ENCODE measurements around the gene TAF4.
"Not testable (repeated sequence)": the region's sequence is repeated elsewhere in the genome, so short reads cannot be mapped to it uniquely, and the experiment has no call there.

Gene TAF4

DNA sequence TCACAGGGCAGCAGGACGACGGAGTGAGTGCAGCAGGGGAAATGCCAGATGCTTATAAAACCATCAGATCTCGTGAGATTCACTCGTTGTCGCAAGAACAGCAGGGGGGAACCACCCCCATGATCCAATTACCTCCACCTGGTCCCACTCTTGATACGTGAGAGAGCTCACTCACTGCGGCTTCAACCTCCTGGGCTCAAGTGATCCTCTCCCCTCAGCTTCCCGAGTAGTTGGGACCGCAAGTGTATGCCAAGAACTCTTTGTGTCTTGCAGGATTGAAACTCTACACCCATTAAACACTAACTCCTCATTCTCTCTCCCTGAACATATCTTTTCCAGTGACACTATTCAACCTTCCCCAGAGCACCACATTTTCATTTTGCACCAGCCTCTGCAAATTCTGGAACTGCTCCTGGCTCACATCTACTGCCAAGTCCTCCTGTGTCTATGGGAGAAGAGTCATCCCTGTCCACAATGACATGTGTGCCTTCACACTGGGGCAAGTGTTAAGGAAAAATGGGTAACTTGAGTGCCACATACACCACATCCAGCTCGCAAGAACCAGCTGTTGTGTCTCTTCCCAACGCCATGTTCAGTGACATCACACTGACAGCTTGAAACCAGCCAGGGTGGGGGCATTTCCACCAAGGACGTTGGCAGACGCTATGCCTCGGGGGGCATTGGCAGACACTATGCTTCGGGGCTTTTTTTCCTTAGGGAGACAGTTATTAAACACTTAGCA lies 14.7 kb upstream of the TAF4 start:
- DNase-seq, result no peak

DNA sequence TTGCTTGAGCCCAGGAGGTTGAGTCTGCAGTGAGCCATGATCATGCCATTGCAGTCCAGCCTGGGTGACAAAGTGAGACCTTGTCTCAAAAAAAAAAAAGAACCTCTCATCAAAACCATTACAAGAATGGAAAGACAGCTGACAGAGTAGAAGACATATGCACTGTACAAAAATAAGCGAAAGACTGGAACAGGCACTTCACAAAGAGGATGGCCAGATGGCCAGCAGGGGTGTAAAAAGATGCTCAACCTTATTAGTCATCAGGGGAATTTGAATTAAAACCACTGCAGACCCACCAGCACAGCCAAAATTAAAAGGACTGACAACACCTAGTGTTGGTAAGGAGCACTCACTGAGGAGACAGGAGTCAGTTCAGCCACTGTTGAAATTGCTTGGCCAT lies 13.5 kb upstream of the TAF4 start:
- DNase-seq, result no peak

DNA sequence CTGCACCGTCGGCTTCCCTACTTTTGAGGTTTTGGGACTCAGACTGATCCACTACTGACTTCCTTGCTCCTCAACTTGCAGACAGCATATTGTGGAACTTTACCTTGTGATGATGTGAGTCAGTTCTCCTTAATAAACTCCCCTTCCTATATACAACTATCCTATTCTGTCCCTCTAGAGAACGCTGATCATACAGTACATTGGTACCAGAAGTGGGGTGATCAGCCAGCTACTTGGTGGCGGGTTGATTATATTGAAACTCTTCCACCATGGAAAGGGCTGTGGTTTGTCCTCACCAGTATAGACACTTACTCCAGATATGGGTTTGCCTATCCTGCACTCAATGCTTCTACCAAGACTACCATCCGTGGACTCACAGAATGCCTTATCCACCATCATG lies 7.6 kb upstream of the TAF4 start:
- DNase-seq, result no peak

DNA sequence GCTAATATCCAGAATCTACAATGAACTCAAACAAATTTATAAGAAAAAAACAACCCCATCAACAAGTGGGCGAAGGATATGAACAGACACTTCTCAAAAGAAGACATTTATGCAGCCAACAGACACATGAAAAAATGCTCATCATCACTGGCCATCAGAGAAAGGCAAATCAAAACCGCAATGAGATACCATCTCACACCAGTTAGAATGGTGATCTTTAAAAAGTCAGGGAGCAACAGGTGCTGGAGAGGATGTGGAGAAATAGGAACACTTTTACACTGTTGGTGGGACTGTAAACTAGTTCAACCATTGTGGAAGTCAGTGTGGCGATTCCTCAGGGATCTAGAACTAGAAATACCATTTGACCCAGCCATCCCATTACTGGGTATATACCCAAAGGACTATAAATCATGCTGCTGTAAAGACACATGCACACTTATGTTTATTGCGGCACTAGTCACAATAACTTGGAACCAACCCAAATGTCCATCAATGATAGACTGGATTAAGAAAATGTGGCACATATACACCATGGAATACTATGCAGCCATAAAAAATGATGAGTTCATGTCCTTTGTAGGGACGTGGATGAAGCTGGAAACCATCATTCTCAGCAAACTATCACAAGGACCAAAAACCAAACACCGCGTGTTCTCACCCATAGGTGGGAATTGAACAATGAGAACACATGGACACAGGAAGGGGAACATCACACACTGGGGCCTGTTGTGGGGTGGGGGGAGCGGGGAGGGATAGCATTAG lies 6.2 kb upstream of the TAF4 start:
- DNase-seq, result not testable (repeated sequence)

DNA sequence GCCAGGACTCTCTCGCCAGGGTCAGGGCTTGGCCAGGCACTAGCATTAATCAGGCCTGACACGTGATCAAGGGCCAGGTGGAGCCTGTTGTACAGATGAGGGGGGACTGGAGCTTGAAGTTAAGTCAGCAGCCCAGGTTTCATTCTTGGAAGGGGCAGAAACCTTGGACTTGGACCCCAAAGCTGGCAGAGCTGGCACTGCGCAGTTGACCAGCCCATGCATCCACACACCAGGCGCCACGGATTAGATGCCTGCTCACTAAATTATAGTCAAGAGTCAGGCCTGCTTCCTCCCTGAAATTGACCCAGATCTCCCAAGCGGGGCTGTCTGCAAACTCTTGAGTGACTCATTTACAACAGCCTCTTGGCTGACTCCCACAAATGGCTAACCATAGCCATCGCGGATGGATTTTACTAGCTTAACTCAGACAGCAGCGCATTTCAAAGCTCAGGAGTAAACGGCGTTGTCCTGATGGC lies 4.1 kb upstream of the TAF4 start:
- DNase-seq, result no peak

DNA sequence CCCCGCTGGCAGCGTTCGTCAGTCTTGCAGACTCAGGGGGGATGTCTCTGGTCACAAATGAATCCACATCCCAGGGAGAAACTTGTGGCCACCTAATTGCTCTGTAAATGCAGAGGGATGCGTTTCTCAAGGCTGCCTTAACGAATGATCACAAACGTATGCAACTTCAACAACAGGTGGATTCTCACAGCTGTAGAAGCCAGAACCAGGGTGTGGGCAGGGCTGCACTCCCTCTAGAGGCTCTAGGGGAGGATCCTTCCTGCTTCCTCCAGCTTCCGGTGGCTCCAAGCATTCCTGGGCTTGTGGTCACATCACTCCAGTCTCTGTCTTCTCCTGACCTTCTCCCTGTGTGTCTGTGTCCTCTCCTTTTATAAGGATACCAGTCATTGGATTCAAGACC lies 3.3 kb upstream of the TAF4 start:
- DNase-seq, result no peak

DNA sequence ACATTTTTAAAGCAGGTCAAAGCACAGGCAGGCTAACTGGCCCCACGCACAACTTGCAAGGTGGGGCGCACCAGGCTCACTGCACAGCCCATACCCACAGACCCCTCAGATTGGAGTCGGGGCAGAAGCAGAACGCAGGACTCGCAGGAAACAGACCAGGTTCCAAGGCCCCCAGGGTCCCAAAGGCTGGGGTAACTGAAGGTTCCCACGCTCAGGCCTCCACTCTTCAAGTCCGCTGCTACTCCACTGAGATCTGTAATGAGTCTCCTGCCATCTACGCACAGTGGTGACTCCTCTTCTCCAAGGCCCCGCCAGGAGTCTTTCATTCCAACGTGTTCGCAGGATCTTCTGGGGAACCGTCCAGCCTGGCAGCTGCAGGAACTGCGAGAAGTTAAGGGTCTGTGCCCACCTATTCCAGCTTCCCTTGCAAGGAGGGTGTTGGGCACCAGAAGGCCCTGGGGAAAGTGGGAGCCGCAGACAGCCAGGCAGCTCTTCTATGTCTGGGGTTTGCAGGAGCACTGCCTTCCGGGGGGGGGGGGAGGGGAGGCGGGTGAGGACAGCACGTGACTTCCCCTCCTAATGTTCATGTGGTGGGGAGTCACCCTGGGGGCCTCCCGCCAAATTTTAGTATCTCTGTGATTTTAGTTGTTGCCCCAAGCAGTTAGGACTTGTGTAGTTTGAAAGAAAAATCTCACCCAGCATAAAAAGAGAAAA lies 2.0 kb upstream of the TAF4 start:
- no peak for DNase-seq

DNA sequence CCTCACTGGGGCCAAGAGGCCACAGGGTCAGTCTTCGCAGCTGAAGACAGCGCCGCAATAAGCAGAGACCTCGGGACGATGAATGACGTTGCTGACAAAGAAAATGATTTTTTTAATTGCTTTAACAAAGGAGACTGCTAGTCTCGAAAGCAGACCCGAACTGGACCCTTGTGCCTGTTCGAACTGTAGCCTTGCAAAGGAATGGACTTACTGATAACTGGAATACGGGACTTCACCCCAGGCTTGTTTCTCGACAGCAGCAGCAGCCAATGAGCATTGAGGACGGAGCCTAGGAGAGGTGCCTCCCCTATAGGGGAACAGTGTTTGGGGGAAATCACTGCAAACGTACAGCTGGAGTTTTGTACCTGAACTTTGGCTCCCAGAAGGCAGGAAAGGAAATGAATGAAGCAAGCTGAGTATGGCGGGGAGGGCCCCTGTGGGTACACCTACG lies 1.3 kb upstream of the TAF4 start:
- no peak for DNase-seq

DNA sequence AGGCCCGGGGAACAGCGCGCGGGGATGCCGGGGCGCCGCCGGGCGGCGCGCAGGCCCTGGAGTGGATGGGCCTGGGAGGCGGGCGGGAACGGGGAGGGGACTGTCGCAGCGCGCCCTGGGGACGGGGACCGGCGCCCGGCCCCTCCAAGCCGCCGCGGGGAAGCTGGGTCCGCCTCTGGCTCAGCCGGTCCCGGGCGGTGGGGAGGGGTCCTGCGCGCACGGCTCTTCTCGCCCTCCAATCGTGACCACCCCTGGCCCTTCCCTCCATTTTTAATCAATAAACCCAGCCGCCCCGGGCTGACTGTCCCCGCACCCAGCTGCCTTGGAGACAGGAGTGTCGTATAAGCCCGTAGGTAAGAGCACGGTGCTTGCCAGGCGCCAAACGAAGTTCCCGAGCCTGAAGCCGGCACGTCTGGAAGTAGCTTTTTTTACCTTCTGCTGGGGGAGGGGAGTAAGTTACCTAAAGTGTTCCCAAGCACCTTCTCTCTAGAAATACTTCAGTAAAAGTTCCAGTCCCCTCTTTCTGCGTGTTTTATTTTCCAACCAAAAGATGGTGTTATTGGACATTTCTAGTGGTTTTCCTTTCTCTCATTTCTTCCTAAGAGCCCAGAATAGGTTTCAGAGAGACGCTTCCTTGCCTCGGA lies 780 bp upstream of the TAF4 start:
- DNase-seq, result peak; percentile 30 to 33

DNA sequence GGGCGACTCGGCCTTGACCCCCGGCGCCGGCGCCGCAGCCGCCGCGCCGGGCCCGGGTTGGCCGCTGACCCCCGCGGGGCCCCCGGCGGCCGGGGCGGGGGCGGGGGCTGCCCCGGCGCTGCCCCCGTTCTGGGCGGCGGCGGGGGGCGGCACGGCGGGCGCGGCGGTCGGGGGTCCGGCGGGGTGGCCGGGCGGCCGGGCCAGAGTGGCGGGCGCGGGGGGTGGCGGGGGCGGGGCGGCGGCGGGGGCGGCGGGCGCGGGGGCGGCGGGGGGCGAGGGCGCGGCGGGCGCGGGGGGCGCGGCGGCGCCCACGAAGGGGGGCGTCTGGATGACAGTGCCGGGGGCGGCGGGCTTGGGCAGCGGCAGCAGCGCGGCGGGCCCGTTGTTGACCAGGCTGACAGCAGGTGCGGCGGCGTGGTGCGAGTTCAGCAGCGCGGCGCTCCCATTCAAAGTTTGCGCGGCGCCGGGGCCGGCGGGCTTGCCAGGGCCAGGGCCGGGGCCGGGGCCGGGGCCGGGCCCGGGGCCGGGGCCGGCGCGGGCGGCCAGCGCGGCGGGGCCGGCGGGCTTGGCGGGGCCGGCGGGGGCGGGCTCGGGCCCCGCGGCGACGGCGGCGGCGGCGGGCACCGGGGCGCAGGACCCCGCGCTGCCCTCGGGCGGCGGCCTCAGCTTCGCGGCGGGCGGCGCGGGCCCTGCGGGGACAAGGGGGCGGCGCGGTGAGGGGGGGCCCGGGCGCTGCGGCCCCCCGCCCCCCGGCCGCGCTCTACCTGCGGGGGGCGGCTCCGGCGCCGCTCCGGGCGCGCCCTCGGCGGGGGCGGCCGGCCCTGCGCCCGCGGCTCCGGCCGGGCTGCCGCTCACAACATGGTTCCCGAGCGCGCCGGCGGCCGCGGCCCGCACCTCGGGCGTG lies 659 bp downstream of the TAF4 start:
- no peak for DNase-seq

DNA sequence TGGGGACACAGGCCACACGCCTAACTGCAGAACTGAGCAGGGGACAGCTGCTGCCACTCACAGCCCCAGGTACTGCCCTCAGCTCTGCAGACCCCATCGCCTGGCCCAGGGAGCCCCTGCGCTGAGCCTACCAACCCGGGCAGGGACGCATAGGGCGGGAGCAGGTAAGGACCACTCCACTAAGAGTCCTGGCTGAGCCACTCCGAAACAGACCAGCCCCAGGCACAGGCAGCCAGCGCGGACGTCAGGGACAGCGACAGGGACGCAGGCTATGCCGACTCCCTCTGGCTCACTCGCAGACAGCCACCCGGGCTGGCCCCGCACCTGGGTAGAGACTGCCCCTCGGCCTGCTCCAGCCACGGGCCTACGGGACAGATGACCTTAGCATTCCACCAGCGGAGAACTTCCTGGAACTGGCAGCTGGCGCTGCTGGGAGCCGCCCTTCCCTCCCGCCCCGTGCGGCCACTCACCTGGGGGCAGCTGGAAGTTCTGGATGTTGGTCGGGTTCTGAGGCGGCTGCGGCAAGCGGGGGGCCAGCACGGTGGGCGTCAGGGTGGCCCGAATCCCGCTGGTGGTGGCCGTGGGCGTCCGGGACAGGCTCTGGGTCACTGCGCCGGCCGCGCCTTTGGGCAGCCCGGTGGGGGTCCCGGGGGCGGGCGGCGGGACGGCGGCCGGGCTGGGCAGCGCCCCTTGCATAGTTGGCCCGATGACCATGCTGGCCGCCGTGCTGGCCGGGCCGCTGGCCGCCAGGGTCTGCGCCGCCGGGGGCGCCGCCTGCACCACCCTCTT lies 1.5 kb downstream of the TAF4 start:
- no peak for DNase-seq

DNA sequence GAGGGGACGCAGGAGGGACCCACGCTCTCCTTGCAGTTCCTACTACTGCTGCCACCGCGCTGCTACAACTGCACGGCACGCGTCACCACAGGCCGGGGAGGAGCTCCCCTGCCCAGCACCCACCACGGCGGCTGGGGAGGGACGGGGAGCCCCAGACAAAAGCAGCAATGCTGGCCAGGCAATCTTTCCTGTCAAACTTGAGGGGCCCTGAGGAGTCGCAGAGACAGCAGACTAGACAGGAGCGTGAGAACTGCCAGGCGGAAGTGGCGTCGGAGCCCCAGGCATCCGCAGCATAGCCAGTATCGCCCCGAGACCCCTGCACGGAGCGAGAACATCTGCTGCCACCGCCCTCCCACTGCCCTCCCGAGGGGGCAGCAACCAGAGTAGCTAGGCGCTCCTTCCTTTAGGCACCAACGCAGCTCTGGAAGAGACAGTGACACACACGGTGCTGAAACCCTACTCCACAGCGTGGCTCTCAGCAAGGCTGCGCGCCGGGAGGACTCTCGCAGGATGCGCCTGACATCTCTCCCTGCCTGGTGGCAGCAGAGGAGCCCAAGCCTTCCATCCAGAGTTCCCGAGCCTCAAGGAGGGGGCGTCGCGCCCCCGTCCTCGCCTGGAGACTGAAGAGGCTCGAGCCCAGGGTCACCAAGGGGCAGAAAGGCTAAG lies 2.2 kb downstream of the TAF4 start:
- DNase-seq, result no peak

DNA sequence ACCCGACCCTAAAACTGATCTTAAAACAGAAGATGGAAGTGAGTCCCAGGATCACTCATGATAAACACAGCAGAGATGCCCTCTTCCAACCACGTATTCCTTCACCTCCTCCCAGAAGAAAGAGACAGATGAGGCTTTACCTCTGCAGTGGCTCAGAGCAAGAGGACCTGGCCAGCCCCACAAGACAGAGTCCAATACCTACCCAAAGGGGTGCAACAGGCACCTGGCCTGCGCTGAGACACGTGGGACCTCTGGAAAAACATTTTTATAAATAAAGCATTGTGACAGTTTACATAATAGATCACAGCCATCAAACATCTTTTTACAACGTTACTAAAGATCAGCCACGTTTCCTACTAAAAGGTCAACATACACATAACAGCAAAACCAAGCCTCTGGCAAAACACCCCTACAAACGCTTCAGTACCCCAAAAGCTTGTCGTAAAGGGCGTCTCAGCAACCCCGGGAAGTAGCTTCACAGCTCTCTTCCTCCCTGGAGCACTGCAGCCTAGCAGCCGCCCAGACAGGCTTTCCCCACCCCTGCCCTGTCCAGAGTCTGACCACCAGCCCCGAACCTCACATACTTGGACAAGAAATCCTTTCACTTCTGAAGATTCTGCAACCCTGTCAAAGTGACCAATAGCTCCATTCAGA lies 2.9 kb downstream of the TAF4 start:
- no peak for DNase-seq

DNA sequence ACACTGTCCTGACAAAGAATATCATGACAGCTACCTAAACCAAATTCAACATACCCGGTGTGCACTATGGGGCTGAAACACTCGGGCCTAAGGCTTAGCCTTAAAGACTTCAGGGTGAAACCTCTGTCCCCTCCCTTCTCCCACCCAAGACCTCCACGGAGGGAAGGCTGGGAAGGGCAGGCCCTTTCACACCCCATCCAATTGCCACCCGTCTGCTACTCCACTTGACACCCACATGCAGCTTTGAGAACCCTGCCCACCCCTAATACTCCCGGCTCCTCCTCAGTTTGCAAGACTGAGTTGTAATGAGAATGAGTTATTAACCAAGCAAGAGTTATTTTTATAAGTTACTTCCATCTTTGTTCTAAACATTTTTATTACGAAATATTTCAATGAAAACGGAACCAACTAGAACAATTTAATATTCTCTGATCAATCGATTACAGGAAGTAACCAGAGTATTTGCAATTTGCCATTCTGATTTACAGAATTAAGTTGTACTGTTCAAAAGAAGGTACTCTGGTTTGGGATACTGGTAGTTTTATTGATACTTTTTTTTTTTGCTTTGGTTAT lies 3.7 kb downstream of the TAF4 start:
- no peak for DNase-seq

DNA sequence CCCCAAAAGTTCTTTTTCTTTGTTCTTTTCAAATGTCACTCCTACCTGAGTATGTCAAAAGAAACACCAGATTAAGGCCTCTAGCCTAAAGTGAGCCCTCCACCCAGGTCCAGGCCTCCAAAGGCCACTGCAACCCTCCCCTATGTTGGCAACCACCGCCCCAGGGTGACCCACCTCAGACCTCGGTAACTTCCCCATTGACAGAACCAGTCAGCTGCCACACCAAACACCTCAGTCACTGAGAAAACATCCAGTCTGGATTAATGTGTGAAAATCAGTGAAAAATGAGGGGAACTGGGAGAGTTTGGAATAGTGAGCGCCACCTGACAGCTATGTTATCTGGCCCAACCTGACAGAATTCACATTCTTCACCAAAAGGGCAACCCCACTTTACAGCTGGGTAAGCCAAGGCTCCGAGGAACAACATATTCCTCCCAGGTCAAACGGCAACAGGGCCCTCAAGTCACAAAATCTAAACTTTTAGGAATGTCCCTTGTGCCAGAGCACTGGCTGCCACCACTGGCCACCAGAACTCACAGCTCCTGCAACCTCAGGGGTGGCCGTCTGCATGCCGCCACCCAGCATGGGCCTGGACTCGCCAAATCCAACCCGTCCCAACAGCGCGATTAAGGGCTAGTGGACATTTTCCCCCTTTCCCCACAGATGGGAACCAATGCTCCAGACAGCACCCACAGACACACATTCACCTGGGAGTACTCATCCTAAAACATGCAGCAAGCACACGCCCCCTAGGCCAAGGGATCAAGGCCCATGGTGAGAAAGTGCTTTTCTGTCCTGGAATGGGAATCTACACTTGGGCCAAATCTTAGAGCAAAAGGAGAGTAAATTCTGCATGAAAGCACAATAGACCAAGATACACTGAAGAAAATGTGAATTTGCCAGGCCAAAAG lies 4.8 kb downstream of the TAF4 start:
- DNase-seq, result no peak

DNA sequence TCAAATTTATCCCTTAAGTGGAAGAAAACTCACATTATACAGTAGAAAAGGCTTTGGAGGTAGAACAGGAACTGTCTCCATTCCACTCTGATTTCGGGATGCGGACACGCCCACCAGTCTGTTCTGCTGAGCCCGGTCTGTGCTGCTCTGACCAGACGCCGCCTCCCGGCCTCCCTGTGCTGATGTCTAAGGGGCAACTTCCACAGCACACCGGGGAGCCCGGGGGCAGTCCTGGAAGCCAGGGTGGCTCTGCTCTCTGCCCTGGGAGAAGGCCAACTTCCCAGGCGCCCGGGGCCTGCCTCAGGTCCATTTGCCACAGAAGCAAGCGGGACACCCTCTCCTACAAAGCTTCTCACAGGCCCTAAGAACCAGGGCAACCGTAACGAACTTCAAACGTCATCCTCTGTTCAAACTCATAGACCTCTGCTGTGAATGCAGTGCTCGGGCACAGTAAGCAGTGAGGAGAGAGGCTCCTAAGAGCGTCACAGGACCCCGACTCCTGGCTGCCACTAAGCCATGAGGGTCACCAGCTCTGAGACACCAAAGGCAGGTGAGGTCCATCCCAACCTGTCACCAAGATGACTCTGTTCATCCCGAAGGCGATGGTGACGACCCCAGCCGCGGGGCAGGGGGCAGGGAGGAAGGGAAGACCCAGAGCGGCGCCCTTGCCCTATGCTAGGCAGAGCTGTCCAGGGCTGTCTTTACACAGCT lies 5.6 kb downstream of the TAF4 start:
- DNase-seq, result no peak

DNA sequence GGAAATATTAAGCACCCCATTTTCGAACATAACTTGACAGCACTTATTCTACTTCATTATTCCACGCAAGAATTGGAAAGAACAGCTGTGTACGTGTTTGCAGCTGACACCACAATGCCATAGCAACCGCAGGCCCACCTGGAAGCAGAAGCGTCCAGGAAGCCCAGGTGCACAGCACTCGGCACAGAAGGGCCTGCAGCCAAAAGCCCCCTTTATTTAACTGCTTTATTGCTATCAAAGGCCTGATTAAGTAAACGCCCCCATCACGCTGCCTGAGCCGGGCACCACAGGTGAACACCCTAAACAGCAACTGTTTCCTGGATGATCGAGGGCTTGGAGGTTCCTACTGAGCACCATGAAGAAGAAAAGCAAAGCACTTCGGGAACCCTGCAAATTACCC lies 6.3 kb downstream of the TAF4 start:
- DNase-seq, result no peak

DNA sequence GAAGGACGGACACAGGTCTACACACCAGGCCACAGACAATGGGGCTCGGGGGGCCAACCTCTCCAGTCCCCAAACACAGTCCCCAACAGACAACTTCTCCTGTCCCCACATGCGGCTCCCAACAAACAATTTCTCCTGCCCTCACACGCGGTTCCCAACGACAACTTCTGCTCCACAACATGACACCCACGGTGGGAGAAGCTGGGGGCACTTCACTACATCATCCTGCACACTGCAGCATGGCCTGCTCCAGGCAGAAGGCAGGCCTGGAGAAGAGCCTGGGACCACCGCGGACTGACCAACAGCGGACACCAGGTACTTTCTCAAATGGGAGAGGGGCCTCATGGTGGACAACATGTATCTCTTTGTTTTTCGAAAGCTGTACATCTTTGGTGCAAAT lies 6.7 kb downstream of the TAF4 start:
- no peak for DNase-seq
